Measurements from ENCODE around the gene DZANK1. TPM values are rescaled to one million over a fixed set of nuclear protein-coding genes. Genes with fewer than 3 reads are reported as not detected.

Gene DZANK1
- total and polyA plus RNA-seq, 2 of the 8 experiments (the other 6 are each of a cell fraction or from before 2014, with no cell fraction given): 8.0 to 9.9 TPM

DNA sequence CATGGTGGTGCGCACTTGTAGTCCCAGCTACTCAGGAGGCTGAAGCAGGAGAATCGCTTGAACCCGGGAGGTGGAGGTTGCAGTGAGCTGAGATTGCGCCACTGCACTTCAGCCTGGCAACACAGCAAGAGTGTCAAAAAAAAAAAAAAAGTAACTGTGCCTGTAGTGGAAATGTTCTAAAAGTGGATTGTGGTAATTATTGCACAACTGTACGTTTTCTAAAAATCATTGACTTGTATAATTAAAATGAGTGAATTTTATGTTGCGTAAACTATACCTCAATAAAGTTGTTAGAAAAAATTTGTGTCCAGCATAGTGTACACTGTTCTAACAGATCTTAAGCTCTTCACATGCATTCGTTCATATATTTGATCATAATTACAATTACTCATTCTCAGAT lies 46.4 kb upstream of the DZANK1 start:
- Histone ChIP-seq H3K4me1 (replicated peaks in 1 of 4; ENCODE audit: control insufficient read depth in 3 of 4, insufficient read depth in 4 of 4, low read length in 3 of 4) (peaks cover 0 to 4% (median 1%) of the 10 kb centered on the region in 4 experiments; a peak in 3 of 7 replicates), H2BK5ac (ENCODE audit: low read depth, low read length) (no peak overlapping the region), H3K9ac (replicated peaks in 1 of 4; ENCODE audit: extremely low read depth in 1 of 4, low read depth in 3 of 4, low read length in 3 of 4) (no peak overlapping the region), H4K8ac (ENCODE audit: extremely low read depth, insufficient read depth, low read length) (no peak overlapping the region), H3K23me2 (ENCODE audit: low read depth, low read length) (peaks cover 3% of the 10 kb centered on the region; the same call in 1 of the 2 replicates), H2BK120ac (replicated peaks; ENCODE audit: low read depth, low read length) (no peak overlapping the region), H4K91ac (replicated peaks; ENCODE audit: insufficient read length, low read length) (no peak overlapping the region), H2AK5ac (ENCODE audit: low read depth, low read length) (no peak overlapping the region), H3K79me2 (ENCODE audit: control insufficient read depth in 1 of 2, insufficient read depth in 2 of 2, low read length in 2 of 2) (peaks cover 0 to 15% of the 10 kb centered on the region in 2 experiments; a peak in 3 of 4 replicates), H3K4ac (replicated peaks; ENCODE audit: insufficient read length, low read depth, low read length) (no peak overlapping the region), H3K14ac (ENCODE audit: insufficient read length) (no peak overlapping the region), H4K5ac (ENCODE audit: insufficient read length, low read depth, low read length) (no peak overlapping the region), H3K23ac (ENCODE audit: insufficient read length) (no peak overlapping the region), H2AFZ (ENCODE audit: low read length) (no peak overlapping the region), H3K27ac (ENCODE audit: low read depth, low read length) (no peak overlapping the region), H3K36me3 (ENCODE audit: control insufficient read depth in 2 of 4, insufficient read depth in 4 of 4, low read length in 3 of 4) (peaks cover 4 to 54% (median 27%) of the 10 kb centered on the region in 4 experiments; a peak in 7 of 8 replicates), H2BK12ac (ENCODE audit: low read depth, low read length) (no peak overlapping the region), H3K79me1 (ENCODE audit: low read depth, low read length) (no peaks in the 10 kb centered on the region; the same call in 1 of the 2 replicates), H3K9me3 (ENCODE audit: insufficient read depth in 2 of 2, low read depth in 1 of 2, low read length in 1 of 2) (no peaks in the 10 kb centered on the region), H2BK15ac (ENCODE audit: low read length) (no peak overlapping the region), H3K56ac (replicated peaks; ENCODE audit: insufficient read length, low read depth, low read length) (no peak overlapping the region), H2BK20ac (ENCODE audit: low read length) (no peak overlapping the region), H3K27me3 (replicated peaks in 1 of 4; ENCODE audit: control insufficient read depth in 3 of 4, extremely low read depth in 1 of 4, insufficient read depth in 3 of 4, low read length in 3 of 4) (no peaks in the 10 kb centered on the region), H3K4me2 (ENCODE audit: insufficient read depth in 1 of 2, low read depth in 2 of 2, low read length in 2 of 2) (no peak overlapping the region), H3K4me3 (ENCODE audit: extremely low read depth in 1 of 4, insufficient read depth in 2 of 4, low read depth in 3 of 4, low read length in 4 of 4) (no peak overlapping the region), H4K20me1 (replicated peaks in 1 of 2; ENCODE audit: control insufficient read depth in 1 of 2, insufficient read depth in 2 of 2, low read length in 2 of 2) (peaks cover 3 to 5% of the 10 kb centered on the region in 2 experiments), H3K18ac (ENCODE audit: extremely low read depth, low read length) (no peak overlapping the region)
- 95% methylated on average over 6 of the region's 7 CpGs; no CpG with 5 or more reads in 1 of the 2 experiments for WGBS, 2 experiments (ENCODE audit: extremely low coverage in 1 of 2, insufficient coverage in 1 of 2, insufficient read length in 1 of 2, insufficient replicate concordance in 2 of 2, low coverage in 1 of 2, low lambda C conversion rate in 2 of 2, missing lambda C conversion rate in 1 of 2)
- POLR2A ChIA-PET (ENCODE audit: partially characterized antibody): no interaction called here
- FAIRE-seq (no peak), DNase-seq (ENCODE audit: low read depth in 1 of 2, low spot score in 2 of 2) (no peak)
- CTCF ChIA-PET (ENCODE audit: partially characterized antibody): no interaction called here
- TF ChIP-seq RNF2 (IDR thresholded peaks at IDR 0.05; ENCODE audit: borderline replicate concordance, low read depth, low read length, missing control alignments, poor library complexity, severe bottlenecking) (no peak), KDM5A (IDR thresholded peaks at IDR 0.05; ENCODE audit: low read length) (no peak), SIRT6 (IDR thresholded peaks at IDR 0.05; ENCODE audit: low read length) (no peak), YY1 (IDR thresholded peaks at IDR 0.05; ENCODE audit: low read depth, low read length) (no peak), KDM1A (IDR thresholded peaks at IDR 0.05; ENCODE audit: borderline replicate concordance, low read length) (no peak), NRF1 (IDR thresholded peaks at IDR 0.05; ENCODE audit: low read depth, low read length) (no peak), TEAD4 (IDR thresholded peaks at IDR 0.05; ENCODE audit: low read depth, low read length) (no peak), ASH2L (IDR thresholded peaks at IDR 0.05; ENCODE audit: low read length) (no peak), RXRA (IDR thresholded peaks at IDR 0.05; ENCODE audit: insufficient read depth, low read depth, low read length) (no peak), TAF7 (optimal IDR thresholded peaks at IDR 0.05; ENCODE audit: borderline replicate concordance, low read depth, low read length) (no peak), TBP (IDR thresholded peaks at IDR 0.05; ENCODE audit: low read depth, low read length) (no peak), EGR1 (IDR thresholded peaks at IDR 0.05; ENCODE audit: borderline replicate concordance, low read depth, low read length) (no peak)
- TF ChIP-seq, protein P1, sequence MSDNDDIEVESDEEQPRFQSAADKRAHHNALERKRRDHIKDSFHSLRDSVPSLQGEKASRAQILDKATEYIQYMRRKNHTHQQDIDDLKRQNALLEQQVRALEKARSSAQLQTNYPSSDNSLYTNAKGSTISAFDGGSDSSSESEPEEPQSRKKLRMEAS (IDR thresholded peaks at IDR 0.05): no peak
- TF ChIP-seq, protein P2, sequence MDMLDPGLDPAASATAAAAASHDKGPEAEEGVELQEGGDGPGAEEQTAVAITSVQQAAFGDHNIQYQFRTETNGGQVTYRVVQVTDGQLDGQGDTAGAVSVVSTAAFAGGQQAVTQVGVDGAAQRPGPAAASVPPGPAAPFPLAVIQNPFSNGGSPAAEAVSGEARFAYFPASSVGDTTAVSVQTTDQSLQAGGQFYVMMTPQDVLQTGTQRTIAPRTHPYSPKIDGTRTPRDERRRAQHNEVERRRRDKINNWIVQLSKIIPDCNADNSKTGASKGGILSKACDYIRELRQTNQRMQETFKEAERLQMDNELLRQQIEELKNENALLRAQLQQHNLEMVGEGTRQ (IDR thresholded peaks at IDR 0.05; ENCODE audit: low read length): no peak
